ENCODE measurements around the gene FLRT1. TPM values are rescaled to one million over a fixed set of nuclear protein-coding genes. Genes with fewer than 3 reads are reported as not detected.

The FLRT1 gene
- total RNA-seq, 4 donors from 2014 or later: 0.08 to 0.62 (median 0.15) TPM; not detected in 1

DNA sequence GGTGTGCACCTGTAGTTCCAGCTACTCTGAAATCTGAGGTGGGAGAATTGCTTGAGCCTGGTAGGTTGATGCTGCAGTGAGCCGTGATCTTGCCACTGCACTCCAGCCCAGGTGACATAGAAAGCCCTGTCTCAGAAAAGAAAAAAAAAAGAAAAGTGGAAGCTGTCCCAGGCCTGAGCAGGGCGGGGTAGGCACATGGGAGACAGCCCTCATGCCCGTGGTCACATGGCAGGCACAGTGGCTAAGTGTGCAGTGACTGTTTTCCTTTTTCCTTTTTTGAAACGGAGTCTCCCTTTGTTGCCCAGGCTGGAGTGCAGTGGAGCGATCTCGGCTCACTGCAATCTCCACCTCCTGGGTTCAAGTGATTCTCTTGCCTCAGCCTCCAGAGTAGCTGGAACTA is 41.7 kb upstream of the FLRT1 start:
- TF ChIP-seq POLR2A (IDR thresholded peaks at IDR 0.05): no peak
- TF ChIP-seq CTCF (IDR thresholded peaks at IDR 0.05): no peak
- 42 to 54% methylated on average over 6 of the region's 6 CpGs for WGBS, 2 donors
- H3K4me3 ChIP-seq (ENCODE audit: low read depth, poor library complexity, severe bottlenecking): no peak overlapping the region
- intact Hi-C loops (cut with DNase I; ENCODE audit: low total_unique reads): no loop called here
- DNase-seq (ENCODE audit: low spot score in 2 of 2): no peak

- DNase-seq (ENCODE audit: low spot score in 2 of 2): no peak
- WGBS, 2 donors: 84 to 89% methylated on average over 13 to 18 of the region's 18 CpGs
- H3K4me3 ChIP-seq (ENCODE audit: low read depth, poor library complexity, severe bottlenecking): no peak overlapping the region
- intact Hi-C loops (cut with DNase I; ENCODE audit: low total_unique reads): no loop called here
- TF ChIP-seq POLR2A (IDR thresholded peaks at IDR 0.05): no peak
- TF ChIP-seq CTCF (IDR thresholded peaks at IDR 0.05): no peak
These were observed 39.2 kb upstream of the FLRT1 start for GRCh38 chr11:63996512-63996911.

GRCh38 chr11:63997104-63997700 is 38.5 kb upstream of the FLRT1 start:
- intact Hi-C loops (cut with DNase I; ENCODE audit: low total_unique reads): no loop called here
- no peak overlapping the region for H3K4me3 ChIP-seq (ENCODE audit: low read depth, poor library complexity, severe bottlenecking)

DNA sequence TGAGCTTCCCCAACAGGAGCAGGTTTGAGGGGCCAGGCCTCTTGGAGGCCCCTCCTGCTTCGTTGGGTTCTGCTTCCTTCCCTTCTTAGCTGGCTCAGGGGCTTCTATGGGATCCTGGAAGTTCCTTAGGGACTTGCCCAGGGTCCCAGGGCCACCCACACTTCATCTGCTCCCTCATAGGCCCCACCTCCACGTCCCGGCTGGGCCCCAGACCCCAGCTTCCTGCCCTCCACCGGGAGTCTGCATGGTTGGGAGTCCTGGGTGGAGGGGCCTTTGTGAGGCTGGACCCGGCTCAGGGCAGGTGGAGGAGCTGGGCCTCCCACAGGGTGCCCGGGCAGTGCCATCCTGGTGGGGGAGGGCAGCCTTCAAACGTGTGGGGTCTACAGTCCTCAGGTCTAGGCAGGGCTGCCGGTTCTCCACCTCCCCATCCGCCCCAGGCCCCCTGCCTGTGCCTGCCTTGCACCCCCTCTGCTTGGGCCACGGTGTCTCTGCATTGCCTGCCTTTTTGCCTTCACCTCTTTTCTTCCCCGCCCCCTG is 37.9 kb upstream of the FLRT1 start:
- DNase-seq (ENCODE audit: low spot score in 2 of 2): no peak
- intact Hi-C loops (cut with DNase I; ENCODE audit: low total_unique reads): no loop called here
- H3K4me3 ChIP-seq (ENCODE audit: low read depth, poor library complexity, severe bottlenecking): no peak overlapping the region
- no peak for TF ChIP-seq CTCF (IDR thresholded peaks at IDR 0.05)
- no peak for TF ChIP-seq POLR2A (IDR thresholded peaks at IDR 0.05)
- 77 to 80% methylated on average over 7 to 9 of the region's 11 CpGs for WGBS, 2 donors

More at GRCh38 chr11:63997104-63997700, 38.5 kb upstream of the FLRT1 start:
- 92 to 95% methylated on average over 13 to 22 of the region's 27 CpGs for WGBS, 2 donors
- DNase-seq (ENCODE audit: low spot score in 2 of 2): no peak
- TF ChIP-seq POLR2A (IDR thresholded peaks at IDR 0.05) (no peak), CTCF (IDR thresholded peaks at IDR 0.05) (no peak)

DNA sequence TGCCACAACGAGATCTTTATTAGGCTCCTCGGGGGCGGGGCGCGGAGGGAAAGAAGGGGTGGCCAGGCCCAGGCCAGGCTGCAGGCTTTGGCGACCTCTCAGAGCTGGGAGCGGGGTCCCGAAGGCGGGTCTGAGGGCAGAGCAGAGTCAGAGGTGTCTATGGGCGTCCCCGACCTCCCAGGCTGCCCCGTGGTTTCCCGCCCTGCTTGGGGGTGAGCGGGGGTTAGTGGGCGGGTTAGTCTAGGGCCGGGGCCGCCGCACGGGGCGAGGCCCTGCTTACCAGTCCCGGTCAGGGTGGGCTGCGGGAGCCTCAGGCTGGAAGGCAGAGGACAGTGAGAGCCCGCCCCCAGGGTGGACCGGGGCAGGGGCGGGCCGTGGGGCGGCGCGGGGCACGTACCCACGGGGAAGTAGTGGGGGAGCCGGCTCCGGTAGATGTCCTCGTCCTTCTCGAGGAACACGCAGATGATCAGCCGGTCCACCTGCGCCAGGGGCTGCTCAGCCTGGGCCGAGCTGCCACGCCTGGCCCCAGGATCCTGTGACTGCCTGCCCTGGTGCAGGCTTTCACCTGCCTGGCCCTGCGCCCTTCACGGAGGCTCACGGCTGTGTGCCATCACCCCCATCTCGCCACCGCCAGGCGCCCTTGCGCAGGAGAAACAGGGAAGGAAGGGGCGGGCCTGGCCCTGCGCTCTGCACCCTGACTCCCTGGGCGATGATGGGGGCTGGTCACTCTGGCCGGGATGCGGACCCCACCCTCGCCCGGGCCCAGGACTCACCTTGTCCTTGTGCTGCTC is 37.0 kb upstream of the FLRT1 start:
- no peak overlapping the region for H3K4me3 ChIP-seq (ENCODE audit: low read depth, poor library complexity, severe bottlenecking)
- intact Hi-C loops (cut with DNase I; ENCODE audit: low total_unique reads): no loop called here
- WGBS, 2 donors: 58 to 64% methylated on average over 24 to 31 of the region's 54 CpGs
- TF ChIP-seq POLR2A (IDR thresholded peaks at IDR 0.05) (no peak), CTCF (IDR thresholded peaks at IDR 0.05) (no peak)
- DNase-seq (ENCODE audit: low spot score in 2 of 2): no peak

Data from lower leg skin (tissue), 4 donors.